OCI-LY3 (cell line): Measurements from ENCODE around the gene THBS2.

Experiments used
- H2AFZ ChIP-seq: fragments of 200-600, 300-600 bp; shearing (Covaris generic); 2 replicates; pipeline ENCODE4 v1.6.0; 2014; ENCODE audit warnings: antibody characterized with exemption, low read depth, low read length
- H3K27ac ChIP-seq: fragments of 200-600, 300-600 bp; sonication (generic); 2 replicates; pipeline ENCODE4 v1.5.1; 2014; ENCODE audit warnings: mild to moderate bottlenecking, low read length, moderate library complexity, mixed read lengths
- H3K27me3 ChIP-seq: fragments of 200-600, 300-600 bp; sonication (generic); 2 replicates; pipeline ENCODE4 v1.6.1; 2014; ENCODE audit warnings: low read depth, low read length, mixed read lengths
- H3K36me3 ChIP-seq: fragments of 200-600, 300-600 bp; sonication (generic); replicated peaks from 2 replicates; pipeline ENCODE3; 2014; ENCODE audit warnings: low read depth, low read length, mixed read lengths
- H3K4me1 ChIP-seq: fragments of 300-600, 200-600 bp; sonication (generic); 2 replicates; pipeline ENCODE4 v1.6.1; 2014; ENCODE audit warnings: low read length, mixed read lengths
- H3K4me2 ChIP-seq: fragments of 200-600, 300-600 bp; sonication (generic); 2 replicates; pipeline ENCODE4 v1.6.1; 2014; ENCODE audit warnings: low read length, mixed read lengths
- H3K4me3 ChIP-seq: fragments of 300-600, 200-600 bp; sonication (generic); 2 replicates; pipeline ENCODE4 v1.5.1; 2014; ENCODE audit warnings: antibody characterized with exemption, mild to moderate bottlenecking, low read length, moderate library complexity
- H3K79me2 ChIP-seq: fragments of 300-600, 200-600 bp; shearing (Covaris generic); 2 replicates; pipeline ENCODE4 v1.6.1; 2014; ENCODE audit warnings: mild to moderate bottlenecking, low read length, mixed read lengths
- H3K9ac ChIP-seq: fragments of 300-600, 200-600 bp; shearing (Covaris generic); 2 replicates; pipeline ENCODE4 v1.6.0; 2014; ENCODE audit warnings: mild to moderate bottlenecking, low read length, moderate library complexity
- H3K9me3 ChIP-seq: fragments of 200-600, 300-600 bp; shearing (Covaris generic); 2 replicates; pipeline ENCODE4 v1.6.1; 2014; ENCODE audit warnings: low read length, mixed read lengths; ENCODE audit not compliant: insufficient read depth
- H4K20me1 ChIP-seq: fragments of 200-600, 300-600 bp; sonication (generic); 2 replicates; pipeline ENCODE4 v1.6.1; 2016; ENCODE audit warnings: low read length, mixed read lengths; ENCODE audit not compliant: insufficient read depth
- EZH2phosphoT487 ChIP-seq: fragments of 200-600 bp; shearing (Covaris generic); IDR thresholded peaks from 2 replicates; pipeline ENCODE4 v1.6.1; 2018; ENCODE audit warnings: antibody characterized with exemption, mixed run types, low read depth
- TF ChIP-seq, protein P1 (sequence below): fragments of 200-600, 300-600 bp; sonication (generic); IDR thresholded peaks from 2 replicates; pipeline ENCODE4 v1.5.1; 2014; ENCODE audit warnings: antibody characterized with exemption, low read length, low read depth

Gene THBS2

GRCh38 chr6:169238766-169239165 lies 14.9 kb downstream of the THBS2 start:
- H3K27ac ChIP-seq, result no peak overlapping the region
- H4K20me1 ChIP-seq, result no peaks in the 10 kb centered on the region
- H3K9me3 ChIP-seq, result no peaks in the 10 kb centered on the region
- no peaks in the 10 kb centered on the region for H3K27me3 ChIP-seq
- H3K9ac ChIP-seq, result no peak overlapping the region
- H3K4me3 ChIP-seq, result no peak overlapping the region
- no peaks in the 10 kb centered on the region for H3K4me1 ChIP-seq
- no peaks in the 10 kb centered on the region for H3K36me3 ChIP-seq
- H2AFZ ChIP-seq, result no peak overlapping the region
- H3K4me2 ChIP-seq, result no peak overlapping the region
- H3K79me2 ChIP-seq, result no peaks in the 10 kb centered on the region
- TF ChIP-seq, protein P1, sequence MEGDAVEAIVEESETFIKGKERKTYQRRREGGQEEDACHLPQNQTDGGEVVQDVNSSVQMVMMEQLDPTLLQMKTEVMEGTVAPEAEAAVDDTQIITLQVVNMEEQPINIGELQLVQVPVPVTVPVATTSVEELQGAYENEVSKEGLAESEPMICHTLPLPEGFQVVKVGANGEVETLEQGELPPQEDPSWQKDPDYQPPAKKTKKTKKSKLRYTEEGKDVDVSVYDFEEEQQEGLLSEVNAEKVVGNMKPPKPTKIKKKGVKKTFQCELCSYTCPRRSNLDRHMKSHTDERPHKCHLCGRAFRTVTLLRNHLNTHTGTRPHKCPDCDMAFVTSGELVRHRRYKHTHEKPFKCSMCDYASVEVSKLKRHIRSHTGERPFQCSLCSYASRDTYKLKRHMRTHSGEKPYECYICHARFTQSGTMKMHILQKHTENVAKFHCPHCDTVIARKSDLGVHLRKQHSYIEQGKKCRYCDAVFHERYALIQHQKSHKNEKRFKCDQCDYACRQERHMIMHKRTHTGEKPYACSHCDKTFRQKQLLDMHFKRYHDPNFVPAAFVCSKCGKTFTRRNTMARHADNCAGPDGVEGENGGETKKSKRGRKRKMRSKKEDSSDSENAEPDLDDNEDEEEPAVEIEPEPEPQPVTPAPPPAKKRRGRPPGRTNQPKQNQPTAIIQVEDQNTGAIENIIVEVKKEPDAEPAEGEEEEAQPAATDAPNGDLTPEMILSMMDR, result no peak
- no peak for TF ChIP-seq EZH2phosphoT487

- Histone ChIP-seq H3K4me1 (no peaks in the 10 kb centered on the region), H4K20me1 (no peaks in the 10 kb centered on the region), H3K9me3 (no peaks in the 10 kb centered on the region), H3K4me2 (no peak overlapping the region), H3K79me2 (no peaks in the 10 kb centered on the region), H2AFZ (no peak overlapping the region), H3K4me3 (no peak overlapping the region), H3K27me3 (no peaks in the 10 kb centered on the region), H3K27ac (no peak overlapping the region), H3K36me3 (no peaks in the 10 kb centered on the region), H3K9ac (no peak overlapping the region)
- no peak for TF ChIP-seq EZH2phosphoT487
- TF ChIP-seq, protein P1, result no peak
Observed at GRCh38 chr6:169237496-169238134, 16.0 kb downstream of the THBS2 start.

DNA sequence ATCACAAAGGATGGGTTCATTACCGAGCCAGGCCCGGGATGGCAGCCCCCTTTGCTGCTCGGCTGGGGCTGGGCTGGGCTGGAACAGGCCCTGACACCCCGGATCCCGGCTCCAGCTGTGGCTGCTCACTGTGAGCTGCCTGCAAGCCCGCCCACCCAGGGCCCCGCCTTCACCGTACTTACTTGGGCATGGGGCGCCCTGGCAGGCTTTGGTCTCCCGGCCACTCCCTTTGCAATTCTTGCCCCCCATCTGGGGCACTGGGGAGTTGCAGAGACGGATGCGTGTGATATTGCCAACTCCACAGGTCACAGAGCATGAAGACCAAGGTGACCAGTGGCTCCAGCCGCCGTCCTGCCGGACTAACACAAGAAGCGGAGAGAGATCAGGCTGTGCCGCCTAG lies 16.7 kb downstream of the THBS2 start:
- Histone ChIP-seq H4K20me1 (no peaks in the 10 kb centered on the region), H3K27me3 (no peaks in the 10 kb centered on the region), H3K9me3 (no peaks in the 10 kb centered on the region), H3K36me3 (no peaks in the 10 kb centered on the region), H2AFZ (no peak overlapping the region), H3K4me1 (no peaks in the 10 kb centered on the region), H3K79me2 (no peaks in the 10 kb centered on the region), H3K4me3 (no peak overlapping the region), H3K9ac (no peak overlapping the region), H3K27ac (no peak overlapping the region), H3K4me2 (no peak overlapping the region)
- TF ChIP-seq EZH2phosphoT487, result no peak
- TF ChIP-seq, protein P1, result no peak

DNA sequence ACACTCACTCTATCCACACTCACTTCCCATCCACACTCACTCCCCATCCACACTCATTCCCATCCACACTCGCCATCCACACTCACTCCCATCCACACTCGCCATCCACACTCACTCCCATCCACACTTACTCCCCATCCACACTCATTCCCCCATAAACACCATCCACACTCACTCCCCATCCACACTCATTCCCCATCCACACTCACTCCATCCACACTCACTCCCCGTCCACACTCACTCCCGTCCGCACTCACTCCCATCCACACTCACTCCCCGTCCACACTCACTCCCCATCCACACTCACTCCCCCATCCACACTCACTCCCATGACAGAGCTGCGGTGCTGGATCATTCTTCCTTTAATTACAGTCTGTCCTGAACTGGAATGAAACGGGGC lies 17.1 kb downstream of the THBS2 start:
- Histone ChIP-seq H4K20me1 (no peaks in the 10 kb centered on the region), H2AFZ (no peak overlapping the region), H3K4me1 (no peaks in the 10 kb centered on the region), H3K36me3 (no peaks in the 10 kb centered on the region), H3K79me2 (no peaks in the 10 kb centered on the region), H3K9me3 (no peaks in the 10 kb centered on the region), H3K4me2 (no peak overlapping the region), H3K4me3 (no peak overlapping the region), H3K9ac (no peak overlapping the region), H3K27ac (no peak overlapping the region), H3K27me3 (no peaks in the 10 kb centered on the region)
- TF ChIP-seq EZH2phosphoT487, result no peak
- TF ChIP-seq, protein P1, result no peak
